Heart right ventricle (tissue), 16 donors: ENCODE data around the gene SERTAD4. TPM values are rescaled to one million over a fixed set of nuclear protein-coding genes. Genes with fewer than 3 reads are reported as not detected.

ENCODE experiments used
- ATAC-seq, 8 donors: fragments of 200-7000 bp; cut with Tn5 transposase; one replicate each; pipeline ENCODE4 v1.9.1; 2020; ENCODE audit warnings: mild to moderate bottlenecking in 8 of 8, moderate library complexity in 8 of 8, moderate number of reproducible peaks in 1 of 8
- DNase-seq, 2 donors: peaks; one replicate each; pipeline ENCODE4 v3.0.0-alpha.2; 2020
- H3K27ac ChIP-seq, 10 donors: fragments of 200-600 bp; sonication (generic) in 2 of 10; one replicate each; pipeline versions ENCODE4 v1.5.0 to v1.8.0; 2020 to 2022; ENCODE audit warnings: mild to moderate bottlenecking in 3 of 10
- H3K27me3 ChIP-seq, 7 donors: fragments of 200-600 bp; one replicate each; pipeline ENCODE4 v1.8.0; 2021 to 2022; ENCODE audit warnings: mild to moderate bottlenecking in 2 of 7
- H3K36me3 ChIP-seq, 9 donors: fragments of 200-600 bp; sonication (generic) in 1 of 9; one replicate each; pipeline versions ENCODE4 v1.5.0 to v1.8.0; 2020 to 2022; ENCODE audit warnings: mild to moderate bottlenecking in 2 of 9
- H3K4me1 ChIP-seq, 9 donors: fragments of 200-600 bp; sonication (generic) in 1 of 9; one replicate each; pipeline versions ENCODE4 v1.5.0 to v1.8.0; 2020 to 2022; ENCODE audit warnings: mild to moderate bottlenecking in 4 of 9
- H3K4me3 ChIP-seq, 10 donors: fragments of 200-600 bp; sonication (generic) in 2 of 10; one replicate each; pipeline versions ENCODE4 v1.5.0 to v1.8.0; 2020 to 2022; ENCODE audit warnings: mild to moderate bottlenecking in 7 of 10, moderate library complexity in 2 of 10
- H3K9me3 ChIP-seq, 11 donors: fragments of 200-600 bp in 10 of 11; sonication (generic) in 2 of 11; one replicate each; pipeline versions ENCODE4 v1.5.0 to v1.8.0; 2013 to 2022; ENCODE audit warnings: mild to moderate bottlenecking in 2 of 11, control low read depth in 1 of 11, moderate library complexity in 1 of 11
- CTCF ChIP-seq, 9 donors: fragments of 200-600 bp; sonication (generic) in 2 of 9; IDR thresholded peaks; one replicate each; pipeline versions ENCODE4 v1.5.0 to v1.8.0; 2021 to 2022; ENCODE audit warnings: antibody characterized with exemption in 9 of 9, mild to moderate bottlenecking in 5 of 9, moderate library complexity in 1 of 9
- WGBS, 2 donors: extraction: QIAGEN DNeasy Blood & Tissue Kit; methylation state at CpG; one replicate each; pipeline ENCODE4 v1.1.7; 2013; ENCODE audit warnings: inconsistent platforms in 1 of 2; 5-methylcytosine and 5-hydroxymethylcytosine counted together
- intact Hi-C, 10 donors: fragments of 100-400 bp; cut with DNase I; formaldehyde crosslinking; loops; one replicate each; pipeline versions ENCODE4 v1.11.1 to v1.14.2; 2022
- polyA plus RNA-seq, 2 donors: library from polyadenylated mRNA; stranded (reverse); fragments of 200-250 nt; gene quantifications; one replicate each; pipeline ENCODE4 v1.2.3, GENCODE V29; 2013
- total RNA-seq, 10 donors: library from RNA; stranded (reverse); fragmentation: NEBNext Ultra II Directional in 3 of 10; extraction: Animal tissue kit (Norgen Biotek cat#: 25700) in 3 of 10; gene quantifications; one replicate each; pipeline versions ENCODE4 v1.2.1 to v1.2.4, GENCODE V29; 2021 to 2023
- donor health status: Arrhythmogenic right ventricular cardiomyopathy.
- donor health status: ischemic (EF 13 %, LVEDD 7.1; RV severe dilation, severe dysfunction).
- donor health status: healthy with polysubstance abuse.
- donor health status: DM: no; HTN: yes; CAD: no.
- donor health status: DM: no; HTN: no; CAD: no.
- donor health status: ischemic (EF 25% LVEDD 6.9; RV normal size, moderate dysfunction).
- donor health status: ischemic (EF 25% LVEDD 5.7; RV mildly dilated, moderate dysfunction).
- donor health status: healthy.
- donor health status: DM: yes; HTN: yes; CAD: no.
- donor health status: Ischemic cardiomyopathy.
- donor health status: ischemic (EF 35%, LVEDD 5.7; RV mildly dilated, moderate dysfunction).
- donor health status: nonischemic (EF 11% LVEDD 7.7; RV severe dilation, severe dysfunction).
- donor health status: DM: yes; HTN: yes; CAD: no.
- donor health status: PGD.
- donor health status: ischemic (EF 29% LVEDD 5.4; RV normal size, mild dysfunction).
- donor health status: nonischemic (EF 23%, LVEDD 6.1; RV moderate dilation, normal function).

Gene SERTAD4
- total and polyA plus RNA-seq, 12 donors, result 1.5 to 5.4 (median 2.4) TPM

GRCh38 chr1:210230149-210230695, 2.4 kb upstream of the SERTAD4 start:
- intact Hi-C loops, result loop anchor here in 4 of 10 donors (5.0 to 10.0 kb wide), 4 partner anchors 62 to 82 kb away; no protein-coding TSS in a partner anchor
- peaks cover 0 to 25% (median 17%) of the 10 kb centered on the region in 9 donors for H3K4me1 ChIP-seq
- H3K9me3 ChIP-seq, result no peaks in the 10 kb centered on the region
- no peak overlapping the region for H3K27ac ChIP-seq
- ATAC-seq (no peak), DNase-seq (no peak)
- no peak for TF ChIP-seq CTCF (IDR thresholded peaks at IDR 0.05)
- no peak overlapping the region for H3K4me3 ChIP-seq
- H3K36me3 ChIP-seq, result no peaks in the 10 kb centered on the region
- H3K27me3 ChIP-seq, result peaks cover 0 to 60% (median 5%) of the 10 kb centered on the region in 7 donors

- H3K4me3 ChIP-seq, result peak overlapping the region; percentile 4 to 82 (median 66)
- H3K36me3 ChIP-seq, result no peaks in the 10 kb centered on the region
- no peak for TF ChIP-seq CTCF (IDR thresholded peaks at IDR 0.05)
- no peaks in the 10 kb centered on the region for H3K9me3 ChIP-seq
- intact Hi-C loops, result loop anchor here in 5 of 10 donors (2.0 to 10.0 kb wide), 5 partner anchors 31 to 80 kb away; no protein-coding TSS in a partner anchor
- ATAC-seq (peak in 3 of 8 donors; percentile 23 to 47 (median 27)), DNase-seq (peak; percentile 41 to 48)
- peaks cover 0 to 78% (median 5%) of the 10 kb centered on the region in 7 donors for H3K27me3 ChIP-seq
- peak overlapping the region in 9 of 10 donors; percentile 84 to 96 (median 89) for H3K27ac ChIP-seq
- 3 to 5% methylated on average over 18 to 20 of the region's 20 CpGs for WGBS, 2 donors
- H3K4me1 ChIP-seq, result peaks cover 0 to 35% (median 24%) of the 10 kb centered on the region in 9 donors
These were observed 618 bp upstream of the SERTAD4 start for GRCh38 chr1:210231846-210232510.

GRCh38 chr1:210233216-210233494, 559 bp downstream of the SERTAD4 start:
- ATAC-seq (peak in 7 of 8 donors; percentile 10 to 41 (median 21)), DNase-seq (no peak)
- intact Hi-C loops, result loop anchor here in 6 of 10 donors (1.0 to 10.0 kb wide), 6 partner anchors 18 to 79 kb away; no protein-coding TSS in a partner anchor
- peak overlapping the region; percentile 38 to 82 (median 66) for H3K4me3 ChIP-seq
- peaks cover 0 to 84% (median 5%) of the 10 kb centered on the region in 7 donors for H3K27me3 ChIP-seq
- no peak for TF ChIP-seq CTCF (IDR thresholded peaks at IDR 0.05)
- 0 to 1% methylated on average over 26 of the region's 26 CpGs for WGBS, 2 donors
- H3K4me1 ChIP-seq, result peaks cover 0 to 46% (median 33%) of the 10 kb centered on the region in 9 donors
- no peaks in the 10 kb centered on the region for H3K9me3 ChIP-seq
- peak overlapping the region; percentile 42 to 96 (median 88) for H3K27ac ChIP-seq
- H3K36me3 ChIP-seq, result no peaks in the 10 kb centered on the region

GRCh38 chr1:210233495-210234328, 1.1 kb downstream of the SERTAD4 start:
- DNase-seq, result peak in 1 of 2 donors; percentile 52

More at GRCh38 chr1:210233495-210234328, 1.1 kb downstream of the SERTAD4 start:
- peaks cover 0 to 87% (median 5%) of the 10 kb centered on the region in 7 donors for H3K27me3 ChIP-seq
- TF ChIP-seq CTCF (IDR thresholded peaks at IDR 0.05), result no peak
- ATAC-seq, result peak; percentile 25 to 63 (median 47)
- no peaks in the 10 kb centered on the region for H3K9me3 ChIP-seq
- 8 to 14% methylated on average over 61 of the region's 61 CpGs for WGBS, 2 donors
- peak overlapping the region; percentile 42 to 96 (median 88) for H3K27ac ChIP-seq
- intact Hi-C loops, result loop anchor here in 6 of 10 donors (1.0 to 10.0 kb wide), 6 partner anchors 18 to 79 kb away; no protein-coding TSS in a partner anchor
- peak overlapping the region; percentile 38 to 82 (median 66) for H3K4me3 ChIP-seq
- H3K4me1 ChIP-seq, result peaks cover 0 to 51% (median 37%) of the 10 kb centered on the region in 9 donors
- H3K36me3 ChIP-seq, result no peaks in the 10 kb centered on the region
